ENCODE measurements around the gene EBF3.
"Not testable (repeated sequence)": the region's sequence is repeated elsewhere in the genome, so short reads cannot be mapped to it uniquely, and the experiment has no call there.

EBF3 gene

DNA sequence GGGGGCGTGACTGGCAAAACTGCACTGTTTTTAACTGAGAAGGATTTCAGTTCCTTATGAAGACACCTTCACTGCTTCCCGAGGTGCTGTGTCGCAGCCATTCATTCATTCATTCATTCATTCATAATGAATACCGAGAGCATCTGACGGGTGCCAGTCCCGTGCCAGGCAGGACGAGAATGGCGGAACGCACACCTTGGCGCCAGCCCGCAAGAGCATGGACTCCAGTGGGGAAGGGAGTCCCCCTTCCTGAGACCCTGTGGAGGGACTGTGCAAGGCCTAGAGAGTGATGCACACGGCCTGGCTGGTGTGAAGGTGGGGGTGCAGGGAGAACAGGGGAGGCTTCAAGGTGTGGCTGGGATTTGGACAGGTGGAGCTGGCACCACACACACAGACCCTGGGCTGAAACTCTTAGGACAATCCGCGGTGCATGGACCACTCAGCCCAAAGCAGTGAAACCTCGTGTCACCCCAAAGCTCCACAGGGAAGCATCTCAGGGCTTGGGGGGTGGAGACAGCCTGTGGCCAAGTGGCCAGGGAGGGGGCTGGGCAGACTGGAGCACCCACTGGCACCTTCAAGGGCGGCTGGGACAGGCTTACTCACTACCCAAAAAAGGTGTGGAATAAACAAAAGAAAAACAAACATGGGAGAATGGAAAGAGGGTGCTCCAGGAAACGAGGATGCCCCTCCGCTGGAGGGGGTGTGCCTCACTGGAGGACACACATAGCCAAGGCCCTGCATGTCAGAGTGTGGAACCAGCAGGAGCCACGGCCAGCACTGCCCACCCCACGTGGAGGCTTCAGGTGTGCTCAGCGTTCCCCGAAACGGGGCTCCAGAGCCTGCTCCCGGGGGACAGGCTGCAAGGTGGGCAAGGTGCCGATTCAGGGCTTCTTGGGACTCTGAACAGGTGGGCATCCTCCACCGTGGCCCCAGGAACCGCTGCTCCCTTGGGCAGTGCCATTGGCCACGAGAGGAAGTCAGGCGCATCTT is 37.7 kb downstream of the EBF3 start:
- H3K4me3 ChIP-seq (ENCODE audit: low read depth, low read length): no peak overlapping the region
- TF ChIP-seq, protein P1, sequence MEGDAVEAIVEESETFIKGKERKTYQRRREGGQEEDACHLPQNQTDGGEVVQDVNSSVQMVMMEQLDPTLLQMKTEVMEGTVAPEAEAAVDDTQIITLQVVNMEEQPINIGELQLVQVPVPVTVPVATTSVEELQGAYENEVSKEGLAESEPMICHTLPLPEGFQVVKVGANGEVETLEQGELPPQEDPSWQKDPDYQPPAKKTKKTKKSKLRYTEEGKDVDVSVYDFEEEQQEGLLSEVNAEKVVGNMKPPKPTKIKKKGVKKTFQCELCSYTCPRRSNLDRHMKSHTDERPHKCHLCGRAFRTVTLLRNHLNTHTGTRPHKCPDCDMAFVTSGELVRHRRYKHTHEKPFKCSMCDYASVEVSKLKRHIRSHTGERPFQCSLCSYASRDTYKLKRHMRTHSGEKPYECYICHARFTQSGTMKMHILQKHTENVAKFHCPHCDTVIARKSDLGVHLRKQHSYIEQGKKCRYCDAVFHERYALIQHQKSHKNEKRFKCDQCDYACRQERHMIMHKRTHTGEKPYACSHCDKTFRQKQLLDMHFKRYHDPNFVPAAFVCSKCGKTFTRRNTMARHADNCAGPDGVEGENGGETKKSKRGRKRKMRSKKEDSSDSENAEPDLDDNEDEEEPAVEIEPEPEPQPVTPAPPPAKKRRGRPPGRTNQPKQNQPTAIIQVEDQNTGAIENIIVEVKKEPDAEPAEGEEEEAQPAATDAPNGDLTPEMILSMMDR (IDR thresholded peaks at IDR 0.05; ENCODE audit: borderline replicate concordance, insufficient read depth, low read depth, low read length): no peak

DNA sequence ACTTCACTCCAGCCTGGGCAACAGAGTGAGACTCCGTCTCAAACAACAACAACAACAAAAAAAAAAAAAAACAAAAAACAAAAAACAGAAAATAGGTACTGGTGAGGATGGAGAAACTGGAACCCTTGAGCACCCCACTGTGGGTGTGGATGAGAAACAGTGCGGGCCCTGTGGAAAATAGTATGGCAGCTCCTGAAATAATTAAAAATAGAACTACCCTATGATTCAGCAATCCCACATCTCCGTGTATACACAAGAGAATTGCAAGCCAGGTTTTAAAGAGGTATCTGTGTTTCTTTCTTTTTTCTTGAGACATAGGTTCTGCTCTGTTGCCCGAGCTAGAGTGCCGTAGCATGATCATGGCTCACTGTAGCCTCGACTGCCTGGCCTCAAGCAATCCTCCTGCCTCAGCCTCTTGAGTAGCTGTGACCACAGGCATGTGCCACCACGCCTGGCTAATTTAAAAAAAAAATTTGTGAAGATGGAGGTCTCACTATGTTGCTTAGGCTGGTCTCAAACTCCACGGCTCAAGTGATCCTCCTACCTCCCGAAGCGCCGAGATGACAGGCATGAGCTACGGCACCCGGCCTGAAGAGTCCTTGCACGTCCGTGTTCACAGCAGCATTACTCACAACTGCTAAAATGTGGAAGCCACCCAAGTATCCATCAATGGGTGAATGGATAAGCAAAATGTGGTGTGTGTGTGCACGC is 39.5 kb downstream of the EBF3 start:
- no peak overlapping the region for H3K4me3 ChIP-seq (ENCODE audit: low read depth, low read length)
- TF ChIP-seq, protein P1 (IDR thresholded peaks at IDR 0.05; ENCODE audit: borderline replicate concordance, insufficient read depth, low read depth, low read length): no peak

DNA sequence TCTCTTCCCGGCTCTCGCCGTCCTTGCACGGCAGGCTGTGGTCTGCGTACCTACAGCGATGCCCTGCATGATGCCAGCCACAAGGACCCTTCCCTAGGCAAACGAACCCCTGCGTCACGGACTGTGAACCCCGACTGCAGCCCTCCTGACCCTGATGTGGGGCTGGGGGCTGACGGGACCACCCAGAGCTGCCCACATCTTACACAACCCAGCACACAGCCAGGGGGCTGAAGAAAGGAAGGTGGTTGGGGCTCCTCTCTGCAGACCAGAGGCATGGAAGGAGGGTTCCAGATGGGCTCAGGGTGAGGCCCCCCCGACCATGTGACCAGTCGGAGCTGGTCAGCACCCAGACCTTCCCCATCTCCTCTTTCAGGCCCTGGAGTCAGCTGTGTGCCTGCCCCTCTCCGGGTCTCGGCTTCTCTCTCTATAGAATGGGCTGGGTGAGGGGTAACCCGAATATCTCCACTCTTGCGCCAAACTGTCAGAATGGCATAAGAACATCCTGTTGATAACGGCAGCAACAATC is 41.4 kb downstream of the EBF3 start:
- H3K4me3 ChIP-seq (ENCODE audit: low read depth, low read length): no peak overlapping the region
- TF ChIP-seq, protein P1 (IDR thresholded peaks at IDR 0.05; ENCODE audit: borderline replicate concordance, insufficient read depth, low read depth, low read length): no peak

DNA sequence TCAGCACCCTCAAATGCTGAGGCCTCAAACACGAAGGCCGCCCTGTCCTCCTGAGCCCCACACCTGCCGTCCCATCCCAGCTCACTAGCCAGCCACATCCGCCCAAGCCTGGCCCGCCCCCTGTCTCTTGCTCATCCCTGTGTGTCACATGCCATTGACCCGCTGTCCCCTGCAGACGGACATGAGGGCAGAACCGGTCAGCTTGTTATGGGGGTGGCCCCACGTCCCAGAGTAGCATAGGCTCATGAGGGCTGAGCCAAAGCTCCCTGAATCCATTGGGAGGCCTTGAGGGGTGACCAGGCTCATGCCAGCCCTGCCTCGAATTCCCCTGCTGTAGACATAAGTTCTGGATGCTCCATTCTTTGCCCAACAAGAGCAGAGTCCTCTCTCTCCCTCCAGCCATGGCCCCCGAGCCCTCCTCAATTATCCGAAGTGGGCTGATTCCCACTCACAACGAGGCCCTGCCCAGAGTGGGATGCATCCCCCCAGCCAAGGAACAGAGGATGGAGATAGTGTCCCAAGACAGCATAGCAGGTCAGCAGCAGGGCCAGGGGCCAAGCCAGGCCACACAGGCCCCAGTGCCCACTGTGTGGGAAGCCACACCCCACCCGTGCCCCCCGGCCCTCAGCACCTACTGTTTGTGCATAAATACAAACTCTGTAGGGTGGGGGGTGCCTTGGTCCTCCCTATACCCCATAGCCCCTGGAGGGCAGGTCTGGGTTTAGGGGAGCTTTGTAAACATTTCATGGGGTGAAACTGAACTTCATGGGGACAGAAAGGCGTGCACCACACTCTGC is 42.1 kb downstream of the EBF3 start:
- TF ChIP-seq, protein P1 (IDR thresholded peaks at IDR 0.05; ENCODE audit: borderline replicate concordance, insufficient read depth, low read depth, low read length): no peak
- no peak overlapping the region for H3K4me3 ChIP-seq (ENCODE audit: low read depth, low read length)

DNA sequence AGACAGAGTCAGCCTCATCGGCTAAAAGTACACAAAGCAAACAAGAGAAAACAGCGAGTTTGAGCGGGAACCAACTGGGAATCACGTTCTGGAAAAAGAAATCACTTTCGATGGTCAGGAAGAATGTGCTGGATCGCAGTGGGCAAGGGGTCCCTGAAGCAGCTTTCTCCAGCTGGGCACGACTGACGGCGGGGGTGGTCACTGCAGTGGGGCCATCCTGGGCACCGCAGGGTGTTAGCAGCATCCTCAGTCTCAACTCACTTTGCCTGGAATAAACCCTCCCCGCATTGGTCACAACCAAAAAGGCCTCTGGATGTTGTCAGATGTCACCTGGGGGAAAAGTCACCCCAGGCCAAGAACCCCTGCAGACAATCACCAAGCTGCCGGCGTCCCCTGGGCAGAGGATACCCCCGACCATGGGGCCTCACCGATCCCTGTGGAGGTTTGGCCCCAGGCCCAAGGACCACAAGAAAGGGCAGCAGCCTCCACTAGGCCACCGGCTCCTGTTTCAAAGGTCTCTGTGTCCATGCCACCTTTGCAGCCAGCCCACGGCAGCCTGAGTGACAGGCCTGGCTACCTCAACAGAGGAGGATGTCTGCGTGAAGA is 42.9 kb downstream of the EBF3 start:
- H3K4me3 ChIP-seq (ENCODE audit: low read depth, low read length): no peak overlapping the region
- TF ChIP-seq, protein P1 (IDR thresholded peaks at IDR 0.05; ENCODE audit: borderline replicate concordance, insufficient read depth, low read depth, low read length): no peak

DNA sequence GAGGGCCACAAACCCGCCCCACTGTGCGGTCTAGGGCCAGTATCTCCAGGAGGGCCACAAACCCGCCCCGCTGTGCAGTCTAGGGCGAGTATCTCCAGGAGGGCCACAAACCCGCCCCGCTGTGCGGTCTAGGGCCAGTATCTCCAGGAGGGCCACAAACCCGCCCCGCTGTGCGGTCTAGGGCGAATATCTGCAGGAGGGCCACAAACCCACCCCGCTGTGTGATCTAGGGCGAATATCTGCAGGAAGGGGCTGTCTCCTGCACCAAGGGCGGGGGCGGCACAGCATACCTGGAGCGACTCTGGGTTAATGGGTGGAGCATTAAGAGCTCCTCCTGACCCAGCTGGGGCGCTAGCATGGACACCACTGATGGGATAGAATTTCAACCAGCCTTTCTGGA is 43.9 kb downstream of the EBF3 start:
- not testable (repeated sequence) for H3K4me3 ChIP-seq (ENCODE audit: low read depth, low read length)

Data from GM12875 (cell line).